ENCODE results near the gene CEBPZOS. TPM values are rescaled to one million over a fixed set of nuclear protein-coding genes. Genes with fewer than 3 reads are reported as not detected.

The CEBPZOS gene
- total RNA-seq, 1 donor: 27.6 TPM

DNA sequence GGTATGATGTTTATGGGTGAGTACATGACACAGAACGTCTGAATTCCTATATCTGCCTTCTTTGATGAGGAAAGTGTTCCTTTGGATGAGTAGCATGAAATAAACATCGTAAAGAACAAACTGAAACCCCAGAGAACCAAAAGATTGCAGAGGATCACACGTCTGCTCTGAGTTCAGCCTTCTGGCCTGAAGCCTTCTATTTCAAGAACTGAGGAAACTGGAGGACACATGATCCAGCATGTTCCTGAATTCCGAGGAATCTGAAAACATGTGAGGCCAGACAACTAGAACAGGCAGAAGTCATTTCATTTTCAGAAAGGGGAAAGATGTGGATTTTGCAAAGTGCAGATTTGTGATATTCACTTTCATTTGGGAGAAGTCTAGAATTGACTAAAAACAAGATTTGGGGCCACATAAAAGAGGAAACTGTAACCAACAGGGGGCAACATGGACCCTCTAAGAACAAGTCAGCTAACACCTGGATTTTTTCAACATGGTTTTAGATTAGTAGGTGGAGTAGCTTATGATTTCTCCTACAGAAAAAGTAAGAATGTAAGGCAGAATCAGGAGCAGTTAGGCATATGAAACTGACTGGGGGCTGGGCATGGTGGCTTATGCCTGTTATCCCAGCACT lies 16.2 kb upstream of the CEBPZOS start:
- TF ChIP-seq, protein P1, sequence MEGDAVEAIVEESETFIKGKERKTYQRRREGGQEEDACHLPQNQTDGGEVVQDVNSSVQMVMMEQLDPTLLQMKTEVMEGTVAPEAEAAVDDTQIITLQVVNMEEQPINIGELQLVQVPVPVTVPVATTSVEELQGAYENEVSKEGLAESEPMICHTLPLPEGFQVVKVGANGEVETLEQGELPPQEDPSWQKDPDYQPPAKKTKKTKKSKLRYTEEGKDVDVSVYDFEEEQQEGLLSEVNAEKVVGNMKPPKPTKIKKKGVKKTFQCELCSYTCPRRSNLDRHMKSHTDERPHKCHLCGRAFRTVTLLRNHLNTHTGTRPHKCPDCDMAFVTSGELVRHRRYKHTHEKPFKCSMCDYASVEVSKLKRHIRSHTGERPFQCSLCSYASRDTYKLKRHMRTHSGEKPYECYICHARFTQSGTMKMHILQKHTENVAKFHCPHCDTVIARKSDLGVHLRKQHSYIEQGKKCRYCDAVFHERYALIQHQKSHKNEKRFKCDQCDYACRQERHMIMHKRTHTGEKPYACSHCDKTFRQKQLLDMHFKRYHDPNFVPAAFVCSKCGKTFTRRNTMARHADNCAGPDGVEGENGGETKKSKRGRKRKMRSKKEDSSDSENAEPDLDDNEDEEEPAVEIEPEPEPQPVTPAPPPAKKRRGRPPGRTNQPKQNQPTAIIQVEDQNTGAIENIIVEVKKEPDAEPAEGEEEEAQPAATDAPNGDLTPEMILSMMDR (IDR thresholded peaks at IDR 0.05; ENCODE audit: insufficient read depth, low read length): no peak
- DNase-seq (ENCODE audit: low read depth): peak; percentile 19
- no peak overlapping the region for H3K4me3 ChIP-seq (ENCODE audit: low read depth, low read length)

DNA sequence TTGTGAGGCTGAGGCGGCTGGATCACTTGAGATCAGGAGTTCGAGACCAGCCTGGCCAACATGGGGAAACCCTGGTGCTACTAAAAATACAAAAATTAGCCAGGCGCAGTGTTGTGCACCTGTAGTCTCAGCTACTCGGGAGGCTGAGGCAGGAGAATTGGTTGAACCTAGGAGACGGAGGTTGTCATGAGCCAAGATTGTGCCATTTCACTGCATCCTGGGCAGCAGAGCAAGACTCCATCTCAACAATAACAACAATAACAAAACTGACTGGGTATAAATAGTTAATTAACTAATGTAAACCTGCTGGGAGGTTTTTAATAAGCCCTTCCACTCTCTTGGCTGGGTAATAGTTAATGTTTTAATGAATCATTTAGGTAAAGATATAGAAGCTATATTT lies 15.7 kb upstream of the CEBPZOS start:
- DNase-seq (ENCODE audit: low read depth): no peak
- TF ChIP-seq, protein P1 (IDR thresholded peaks at IDR 0.05; ENCODE audit: insufficient read depth, low read length): no peak
- no peak overlapping the region for H3K4me3 ChIP-seq (ENCODE audit: low read depth, low read length)

DNA sequence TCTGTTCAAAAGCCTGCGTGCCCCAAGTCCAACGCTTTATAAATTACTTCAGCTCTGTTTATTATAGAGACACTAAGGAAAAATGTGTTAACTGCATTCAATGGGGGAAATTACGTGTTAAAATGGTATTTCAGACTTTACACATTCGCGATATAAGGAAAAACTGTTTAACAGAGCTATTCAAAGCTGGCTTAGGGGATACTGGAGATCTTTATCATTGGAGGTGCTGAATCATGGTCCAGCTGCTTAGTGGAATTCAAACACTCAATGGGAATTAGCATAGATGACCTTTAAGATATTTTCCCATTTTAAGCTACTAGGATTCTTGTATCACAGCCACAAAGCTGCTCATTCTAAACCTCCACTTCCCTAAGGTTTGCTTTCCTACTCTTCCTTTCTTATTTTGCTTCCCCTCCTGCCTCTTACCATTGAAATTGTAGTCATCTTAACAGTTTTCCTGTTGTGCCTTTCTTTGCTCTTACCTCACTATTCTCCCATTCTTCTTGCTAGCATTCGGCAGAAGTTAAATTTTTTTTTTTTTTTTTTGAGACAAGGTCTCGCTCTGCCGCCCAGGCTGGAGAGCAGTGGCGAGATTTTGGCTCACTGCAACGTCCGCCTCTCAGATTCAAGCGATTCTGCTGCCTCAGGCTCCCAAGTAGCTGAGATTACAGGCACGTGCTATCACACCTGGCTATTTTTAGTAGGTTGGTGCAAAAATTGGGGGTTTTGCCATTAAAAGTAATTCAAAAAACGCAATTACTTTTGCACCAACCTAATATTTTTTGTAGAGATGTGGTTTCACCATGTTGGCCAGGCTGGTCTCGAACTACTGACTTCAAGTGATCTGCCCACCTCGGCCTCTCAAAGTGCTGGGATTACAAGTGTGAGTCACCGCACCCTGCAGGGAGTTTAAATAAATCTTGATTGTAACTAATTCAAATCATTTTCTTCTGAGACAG lies 14.3 kb upstream of the CEBPZOS start:
- TF ChIP-seq, protein P1 (IDR thresholded peaks at IDR 0.05; ENCODE audit: insufficient read depth, low read length): no peak
- DNase-seq (ENCODE audit: low read depth): peak; percentile 10
- no peak overlapping the region for H3K4me3 ChIP-seq (ENCODE audit: low read depth, low read length)

DNA sequence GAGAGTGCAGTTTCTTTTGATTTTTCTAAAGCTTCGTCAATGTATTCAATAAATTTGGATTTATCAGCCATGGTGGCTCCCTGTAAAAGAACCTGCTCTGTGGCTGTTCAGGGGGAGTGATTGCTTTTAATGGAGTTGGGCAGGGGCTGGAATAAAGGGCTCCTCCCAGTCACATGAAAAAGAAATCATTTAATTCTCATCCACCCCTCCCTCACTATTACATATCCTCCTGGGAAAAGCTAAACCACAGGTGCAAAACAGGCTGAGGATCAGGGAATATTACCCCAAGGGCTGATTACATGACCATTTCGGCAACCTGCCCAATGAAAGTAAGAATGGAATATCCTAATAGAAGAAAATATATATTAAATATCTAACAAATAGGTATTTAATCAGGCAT lies 7.7 kb upstream of the CEBPZOS start, which contains the start of gene SULT6B1:
Gene SULT6B1 (minus strand): TSS at position 101 of the 400 bp plus-strand sequence. CDS start 30 bp downstream, at position 71.
- TF ChIP-seq, protein P1 (IDR thresholded peaks at IDR 0.05; ENCODE audit: insufficient read depth, low read length): no peak
- no peak within 1 kb of the TSS for H3K4me3 ChIP-seq (ENCODE audit: low read depth, low read length)
- DNase-seq (ENCODE audit: low read depth): no peak

DNA sequence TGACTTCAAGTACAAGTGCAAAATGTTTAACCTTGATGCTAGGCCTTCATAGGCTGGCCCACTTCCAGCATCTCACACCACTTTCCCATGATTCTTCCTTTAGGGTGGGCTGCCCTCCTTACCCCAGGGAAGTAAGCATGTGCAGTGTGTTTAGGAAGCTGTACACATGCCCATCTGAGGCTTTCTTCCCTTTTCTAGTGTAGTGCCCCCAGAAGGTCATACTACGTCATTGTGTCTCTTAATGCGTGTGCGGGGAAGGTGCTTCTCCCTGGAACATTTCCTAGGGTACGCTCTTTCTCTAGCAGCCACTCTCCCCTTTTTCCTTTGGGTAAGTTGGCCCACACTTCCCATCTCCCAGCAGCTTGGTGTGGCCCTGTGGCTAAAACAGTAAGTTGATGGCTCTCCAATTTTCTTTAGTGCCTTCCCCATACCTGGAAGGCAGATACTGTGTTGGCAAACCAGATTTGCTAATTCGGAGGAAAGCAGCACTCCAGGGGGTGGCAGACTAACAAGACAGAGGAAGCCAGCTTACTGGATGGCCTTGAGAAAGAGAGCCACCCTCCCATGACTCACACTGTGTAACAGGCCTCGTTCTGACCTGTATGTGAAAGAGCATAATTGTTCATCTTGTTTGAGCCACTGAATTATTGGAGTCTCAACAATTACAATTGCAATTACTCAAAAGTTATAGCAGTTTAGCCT lies 6.7 kb upstream of the CEBPZOS start:
- TF ChIP-seq, protein P1 (IDR thresholded peaks at IDR 0.05; ENCODE audit: insufficient read depth, low read length): no peak
- no peak overlapping the region for H3K4me3 ChIP-seq (ENCODE audit: low read depth, low read length)
- DNase-seq (ENCODE audit: low read depth): peak; percentile 68

DNA sequence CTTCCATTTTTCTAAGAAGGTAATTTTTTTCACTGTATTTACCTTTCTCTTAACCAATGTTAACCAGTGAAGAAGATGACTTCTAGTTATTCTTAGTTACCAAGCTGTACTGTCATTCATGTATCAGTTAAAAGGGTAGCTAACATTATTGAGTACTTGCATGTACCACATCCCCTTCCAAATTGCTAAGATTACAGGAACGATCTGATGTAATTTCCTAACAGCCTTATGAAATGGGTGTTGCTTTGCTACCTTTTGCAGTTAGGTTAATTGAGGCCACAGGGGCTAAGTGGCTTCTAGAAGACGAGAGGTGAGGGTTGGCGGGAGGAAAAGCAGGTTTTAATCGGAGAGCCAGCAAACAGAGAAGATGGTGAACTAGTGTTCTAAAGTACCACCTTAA lies 6.0 kb upstream of the CEBPZOS start:
- TF ChIP-seq, protein P1 (IDR thresholded peaks at IDR 0.05; ENCODE audit: insufficient read depth, low read length): no peak
- no peak overlapping the region for H3K4me3 ChIP-seq (ENCODE audit: low read depth, low read length)
- DNase-seq (ENCODE audit: low read depth): no peak

All from fibroblast of the aortic adventitia (primary cell).